Upper lobe of left lung (tissue), 6 donors: ENCODE results near the gene CNTNAP2. TPM values are rescaled to one million over a fixed set of nuclear protein-coding genes. Genes with fewer than 3 reads are reported as not detected.
A peak's percentile ranks its signal among the peaks of the same experiment; 100 is the strongest.

ENCODE experiments used
- ATAC-seq, 2 donors: fragments of 200-7000 bp; cut with Tn5 transposase; one replicate each; pipeline ENCODE4 v1.9.1; 2022; ENCODE audit warnings: mild to moderate bottlenecking in 2 of 2, moderate library complexity in 2 of 2; ENCODE audit not compliant: low FRiP score in 2 of 2
- DNase-seq, 2 donors: peaks; one replicate each; pipeline ENCODE4 v3.0.0-alpha.2; 2019 to 2020
- H3K27ac ChIP-seq, 4 donors: fragments of 200-600 bp; sonication (generic); one replicate each; pipeline ENCODE4 v1.5.1; 2016 to 2019
- H3K27me3 ChIP-seq, 4 donors: fragments of 200-600 bp; sonication (generic); one replicate each; pipeline ENCODE4 v1.5.1; 2017 to 2019
- H3K36me3 ChIP-seq, 4 donors: fragments of 200-600 bp; sonication (generic); one replicate each; pipeline ENCODE4 v1.5.1; 2016 to 2019
- H3K4me1 ChIP-seq, 4 donors: fragments of 200-600 bp; sonication (generic); one replicate each; pipeline ENCODE4 v1.5.1; 2018 to 2019
- H3K4me3 ChIP-seq, 4 donors: fragments of 200-600 bp; sonication (generic); one replicate each; pipeline ENCODE4 v1.5.1; 2017 to 2019; ENCODE audit warnings: mild to moderate bottlenecking in 2 of 4, moderate library complexity in 1 of 4
- H3K9me3 ChIP-seq, 4 donors: fragments of 200-600 bp; sonication (generic); one replicate each; pipeline ENCODE4 v1.5.1; 2018 to 2019
- EP300 ChIP-seq, 4 donors: sonication (generic); formaldehyde crosslinking; IDR thresholded peaks; one replicate each; pipeline ENCODE4 v1.5.1; 2017; ENCODE audit warnings: antibody characterized with exemption in 4 of 4, control low read depth in 2 of 4
- POLR2A ChIP-seq, 4 donors: fragments of 450-650 bp; IDR thresholded peaks; one replicate each; pipeline ENCODE4 v1.5.1; 2016 to 2017; ENCODE audit warnings: antibody characterized with exemption in 4 of 4, mild to moderate bottlenecking in 2 of 4
- POLR2AphosphoS5 ChIP-seq, 2 donors: sonication (generic); formaldehyde crosslinking; IDR thresholded peaks; one replicate each; pipeline ENCODE4 v1.5.1; 2017; ENCODE audit warnings: antibody characterized with exemption in 2 of 2
- WGBS, 2 donors: methylation state at CpG; one replicate each; pipeline ENCODE4 v1.1.5; 2017 to 2018; 5-methylcytosine and 5-hydroxymethylcytosine counted together
- total RNA-seq, 6 donors: library from RNA; depleted of rRNA in 4 of 6; stranded (reverse); fragments of >200 nt in 4 of 6; gene quantifications; one replicate each; pipeline versions ENCODE4 v1.1.0 to v1.2.1, GENCODE V29; 2016 to 2021
- TF ChIP-seq, protein P1 (sequence below), 6 experiments: fragments of 450-650 bp in 4 of 6; fragments of 200-600 bp in 2 of 6; sonication (generic) in 2 of 6; IDR thresholded peaks; one replicate each; pipeline ENCODE4 v1.5.1; 2016 to 2019; ENCODE audit warnings: antibody characterized with exemption in 6 of 6
- donor health status: DM: no; HTN: no; CAD: no; lungs with moderate emphysema.
- donor health status: DM: no; HTN: yes; CAD: no; lungs with severe emphysema.

The CNTNAP2 gene
- total RNA-seq, 6 donors from 2014 or later = 0.06 to 1.0 (median 0.37) TPM

DNA sequence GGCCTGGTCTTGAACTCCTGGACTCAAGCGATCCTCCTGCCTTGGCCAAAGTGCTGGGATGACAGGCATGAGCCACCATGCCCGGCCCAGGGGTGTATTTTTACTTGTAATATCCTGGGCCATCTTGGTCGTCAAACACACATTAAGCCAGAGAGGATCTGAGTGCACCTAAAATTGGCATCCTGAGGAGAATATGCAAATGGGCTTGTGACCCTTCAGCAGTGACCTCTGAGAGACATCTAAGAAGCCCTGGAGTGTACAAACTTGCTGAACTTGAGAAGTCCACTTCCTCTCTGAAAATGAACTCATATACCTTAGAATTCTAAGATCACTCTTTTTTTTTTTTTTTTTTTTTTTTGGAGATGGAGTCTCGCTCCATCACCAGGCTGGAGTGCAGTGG lies 2102.0 kb downstream of the CNTNAP2 start:
- Histone ChIP-seq H3K4me1 (no peaks in the 10 kb centered on the region), H3K36me3 (no peaks in the 10 kb centered on the region), H3K4me3 (no peak overlapping the region), H3K9me3 (no peaks in the 10 kb centered on the region), H3K27me3 (no peaks in the 10 kb centered on the region), H3K27ac (no peak overlapping the region)
- ATAC-seq (peak in 1 of 2 donors; percentile 28), DNase-seq (no peak)
- 84 to 96% methylated on average over 4 of the region's 4 CpGs for WGBS, 2 donors
- TF ChIP-seq POLR2A (IDR thresholded peaks at IDR 0.05) = no peak
- TF ChIP-seq, protein P1, sequence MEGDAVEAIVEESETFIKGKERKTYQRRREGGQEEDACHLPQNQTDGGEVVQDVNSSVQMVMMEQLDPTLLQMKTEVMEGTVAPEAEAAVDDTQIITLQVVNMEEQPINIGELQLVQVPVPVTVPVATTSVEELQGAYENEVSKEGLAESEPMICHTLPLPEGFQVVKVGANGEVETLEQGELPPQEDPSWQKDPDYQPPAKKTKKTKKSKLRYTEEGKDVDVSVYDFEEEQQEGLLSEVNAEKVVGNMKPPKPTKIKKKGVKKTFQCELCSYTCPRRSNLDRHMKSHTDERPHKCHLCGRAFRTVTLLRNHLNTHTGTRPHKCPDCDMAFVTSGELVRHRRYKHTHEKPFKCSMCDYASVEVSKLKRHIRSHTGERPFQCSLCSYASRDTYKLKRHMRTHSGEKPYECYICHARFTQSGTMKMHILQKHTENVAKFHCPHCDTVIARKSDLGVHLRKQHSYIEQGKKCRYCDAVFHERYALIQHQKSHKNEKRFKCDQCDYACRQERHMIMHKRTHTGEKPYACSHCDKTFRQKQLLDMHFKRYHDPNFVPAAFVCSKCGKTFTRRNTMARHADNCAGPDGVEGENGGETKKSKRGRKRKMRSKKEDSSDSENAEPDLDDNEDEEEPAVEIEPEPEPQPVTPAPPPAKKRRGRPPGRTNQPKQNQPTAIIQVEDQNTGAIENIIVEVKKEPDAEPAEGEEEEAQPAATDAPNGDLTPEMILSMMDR (IDR thresholded peaks at IDR 0.05) = no peak
- no peak for TF ChIP-seq EP300 (IDR thresholded peaks at IDR 0.05)
- TF ChIP-seq POLR2AphosphoS5 (IDR thresholded peaks at IDR 0.05) = no peak

DNA sequence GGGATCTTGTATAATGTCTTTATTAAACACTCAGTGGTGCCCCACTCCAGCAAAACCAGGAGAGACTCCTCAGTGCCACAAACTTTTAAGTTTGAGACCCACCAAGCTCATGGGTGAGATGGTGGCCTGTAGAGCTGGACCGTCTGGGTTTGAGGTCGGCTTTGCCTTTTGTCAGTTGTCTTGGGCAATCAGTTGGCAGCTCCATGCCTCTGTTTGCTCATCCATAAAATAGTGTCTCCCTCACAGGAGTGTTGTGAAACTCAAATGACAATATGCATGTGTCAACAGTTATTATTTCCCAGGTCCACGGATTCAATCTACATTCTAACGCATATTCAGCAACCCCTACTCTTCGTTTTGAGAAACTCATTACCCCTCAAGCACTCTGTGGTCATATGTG lies 2106.1 kb downstream of the CNTNAP2 start:
- 51 to 55% methylated on average over 5 of the region's 5 CpGs for WGBS, 2 donors
- no peak for DNase-seq
- H3K4me3 ChIP-seq = no peak overlapping the region
- H3K27ac ChIP-seq = no peak overlapping the region
- H3K36me3 ChIP-seq = no peaks in the 10 kb centered on the region
- H3K27me3 ChIP-seq = no peaks in the 10 kb centered on the region
- no peak for ATAC-seq
- no peaks in the 10 kb centered on the region for H3K9me3 ChIP-seq
- TF ChIP-seq POLR2AphosphoS5 (IDR thresholded peaks at IDR 0.05) (no peak), EP300 (IDR thresholded peaks at IDR 0.05) (no peak), POLR2A (IDR thresholded peaks at IDR 0.05) (no peak)
- TF ChIP-seq, protein P1 (IDR thresholded peaks at IDR 0.05) = no peak
- no peaks in the 10 kb centered on the region for H3K4me1 ChIP-seq

DNA sequence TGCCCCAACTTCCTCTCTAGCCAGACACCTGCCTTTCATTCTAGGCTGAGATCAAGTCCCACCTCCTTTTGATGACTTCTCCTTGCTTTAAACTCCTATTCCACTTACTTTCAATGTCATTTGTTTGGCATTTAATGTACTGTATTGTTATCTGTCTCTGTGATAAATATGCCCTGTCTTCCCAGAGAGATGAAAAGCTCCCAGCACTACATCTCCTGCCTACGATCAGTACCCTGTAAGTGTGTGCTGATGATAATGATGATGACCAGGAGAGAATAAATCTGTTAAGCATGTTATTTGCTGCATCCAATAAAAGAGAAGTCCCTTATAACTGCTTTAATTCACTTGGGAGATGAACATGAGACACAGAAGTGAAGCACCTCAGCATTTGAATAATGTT lies 2106.6 kb downstream of the CNTNAP2 start:
- Histone ChIP-seq H3K27me3 (no peaks in the 10 kb centered on the region), H3K4me1 (no peaks in the 10 kb centered on the region), H3K36me3 (no peaks in the 10 kb centered on the region), H3K9me3 (no peaks in the 10 kb centered on the region), H3K4me3 (no peak overlapping the region), H3K27ac (no peak overlapping the region)
- DNase-seq = no peak
- ATAC-seq = no peak
- WGBS, 2 donors = 77 to 83% methylated on average over 1 of the region's 1 CpG
- no peak for TF ChIP-seq POLR2AphosphoS5 (IDR thresholded peaks at IDR 0.05)
- no peak for TF ChIP-seq POLR2A (IDR thresholded peaks at IDR 0.05)
- no peak for TF ChIP-seq EP300 (IDR thresholded peaks at IDR 0.05)
- TF ChIP-seq, protein P1 (IDR thresholded peaks at IDR 0.05) = no peak

DNA sequence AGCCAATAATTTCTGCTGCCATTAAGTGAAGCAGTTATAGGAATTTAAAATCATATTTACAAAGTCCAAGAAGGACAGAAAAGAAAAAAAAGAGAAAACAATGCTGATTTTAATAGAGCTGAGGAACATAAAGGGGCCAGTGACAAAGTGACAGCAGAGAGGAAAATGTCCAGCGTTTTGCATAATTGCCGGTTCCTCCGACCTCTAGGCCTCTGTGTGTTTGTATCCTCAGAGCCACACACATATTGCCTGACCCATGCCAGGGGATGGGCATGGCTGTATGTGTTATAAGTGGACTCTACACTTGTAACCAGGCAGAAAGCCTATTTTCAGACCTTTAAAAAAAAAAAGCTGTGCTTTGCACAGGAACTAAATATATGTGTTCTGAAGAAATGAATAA lies 2107.1 kb downstream of the CNTNAP2 start:
- no peak overlapping the region for H3K27ac ChIP-seq
- WGBS, 2 donors = 74 to 81% methylated on average over 3 of the region's 3 CpGs
- ATAC-seq (no peak), DNase-seq (no peak)
- no peaks in the 10 kb centered on the region for H3K9me3 ChIP-seq
- H3K4me1 ChIP-seq = no peaks in the 10 kb centered on the region
- no peak overlapping the region for H3K4me3 ChIP-seq
- TF ChIP-seq POLR2AphosphoS5 (IDR thresholded peaks at IDR 0.05) (no peak), EP300 (IDR thresholded peaks at IDR 0.05) (no peak), POLR2A (IDR thresholded peaks at IDR 0.05) (no peak)
- TF ChIP-seq, protein P1 (IDR thresholded peaks at IDR 0.05) = no peak
- no peaks in the 10 kb centered on the region for H3K27me3 ChIP-seq
- no peaks in the 10 kb centered on the region for H3K36me3 ChIP-seq

DNA sequence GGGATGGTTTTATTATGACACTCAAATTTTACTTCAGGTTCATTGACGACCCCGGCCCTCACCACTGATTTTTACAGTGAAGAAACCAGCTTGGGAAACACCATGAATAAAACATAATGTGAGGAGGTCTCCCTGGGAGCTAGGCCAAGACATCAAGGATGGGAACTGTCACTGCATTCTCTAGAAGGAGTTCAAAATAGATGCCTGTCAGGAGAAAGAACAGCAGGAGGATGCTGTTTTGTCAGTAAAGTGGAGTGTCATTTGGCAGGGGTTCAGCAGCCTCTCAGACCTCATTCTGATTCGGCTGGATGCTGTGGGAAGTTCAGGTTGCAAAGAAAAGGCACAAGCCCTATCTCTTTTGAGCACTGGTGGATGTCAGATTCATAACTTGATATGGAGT lies 2113.7 kb downstream of the CNTNAP2 start:
- Histone ChIP-seq H3K4me3 (no peak overlapping the region), H3K4me1 (no peaks in the 10 kb centered on the region), H3K27ac (no peak overlapping the region), H3K27me3 (no peaks in the 10 kb centered on the region), H3K36me3 (no peaks in the 10 kb centered on the region), H3K9me3 (no peaks in the 10 kb centered on the region)
- WGBS, 2 donors = 77 to 85% methylated on average over 3 of the region's 3 CpGs
- no peak for DNase-seq
- no peak for ATAC-seq
- no peak for TF ChIP-seq POLR2A (IDR thresholded peaks at IDR 0.05)
- TF ChIP-seq POLR2AphosphoS5 (IDR thresholded peaks at IDR 0.05) = no peak
- TF ChIP-seq, protein P1 (IDR thresholded peaks at IDR 0.05) = no peak
- TF ChIP-seq EP300 (IDR thresholded peaks at IDR 0.05) = no peak
